ENCODE data around the gene KIAA1217.

Gene KIAA1217

DNA sequence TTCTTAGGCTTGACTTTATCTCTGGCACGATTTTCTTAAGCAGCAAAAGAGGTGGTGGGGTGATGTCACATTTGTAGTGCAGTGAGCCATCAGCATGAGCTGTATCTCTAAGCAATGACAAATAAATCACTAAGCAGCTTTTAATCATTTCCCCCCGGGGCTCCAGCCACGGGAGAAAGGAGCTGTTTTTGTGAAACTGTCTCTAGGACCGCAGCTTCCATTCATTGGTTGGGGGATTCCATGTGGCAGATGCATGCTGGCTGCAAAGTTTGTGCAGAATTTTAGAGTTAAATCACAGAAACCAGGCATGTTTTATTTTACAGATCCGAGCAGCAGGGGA is 464 bp downstream of the KIAA1217 start (continued):
- TF ChIP-seq, protein P1, sequence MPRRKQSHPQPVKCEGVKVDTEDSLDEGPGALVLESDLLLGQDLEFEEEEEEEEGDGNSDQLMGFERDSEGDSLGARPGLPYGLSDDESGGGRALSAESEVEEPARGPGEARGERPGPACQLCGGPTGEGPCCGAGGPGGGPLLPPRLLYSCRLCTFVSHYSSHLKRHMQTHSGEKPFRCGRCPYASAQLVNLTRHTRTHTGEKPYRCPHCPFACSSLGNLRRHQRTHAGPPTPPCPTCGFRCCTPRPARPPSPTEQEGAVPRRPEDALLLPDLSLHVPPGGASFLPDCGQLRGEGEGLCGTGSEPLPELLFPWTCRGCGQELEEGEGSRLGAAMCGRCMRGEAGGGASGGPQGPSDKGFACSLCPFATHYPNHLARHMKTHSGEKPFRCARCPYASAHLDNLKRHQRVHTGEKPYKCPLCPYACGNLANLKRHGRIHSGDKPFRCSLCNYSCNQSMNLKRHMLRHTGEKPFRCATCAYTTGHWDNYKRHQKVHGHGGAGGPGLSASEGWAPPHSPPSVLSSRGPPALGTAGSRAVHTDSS (tag by site-specific recombination; IDR thresholded peaks at IDR 0.05) = no peak
- TF ChIP-seq ZEB2 (tag by site-specific recombination; IDR thresholded peaks at IDR 0.05) = peak; percentile 50; the same call in 1 of the 2 replicates
- no peak for TF ChIP-seq ZNF837 (tag by site-specific recombination; IDR thresholded peaks at IDR 0.05)
- TF ChIP-seq, protein P2, sequence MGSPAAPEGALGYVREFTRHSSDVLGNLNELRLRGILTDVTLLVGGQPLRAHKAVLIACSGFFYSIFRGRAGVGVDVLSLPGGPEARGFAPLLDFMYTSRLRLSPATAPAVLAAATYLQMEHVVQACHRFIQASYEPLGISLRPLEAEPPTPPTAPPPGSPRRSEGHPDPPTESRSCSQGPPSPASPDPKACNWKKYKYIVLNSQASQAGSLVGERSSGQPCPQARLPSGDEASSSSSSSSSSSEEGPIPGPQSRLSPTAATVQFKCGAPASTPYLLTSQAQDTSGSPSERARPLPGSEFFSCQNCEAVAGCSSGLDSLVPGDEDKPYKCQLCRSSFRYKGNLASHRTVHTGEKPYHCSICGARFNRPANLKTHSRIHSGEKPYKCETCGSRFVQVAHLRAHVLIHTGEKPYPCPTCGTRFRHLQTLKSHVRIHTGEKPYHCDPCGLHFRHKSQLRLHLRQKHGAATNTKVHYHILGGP (tag by site-specific recombination; IDR thresholded peaks at IDR 0.05) = no peak
- TF ChIP-seq ZNF677 (tag by site-specific recombination; IDR thresholded peaks at IDR 0.05) = no peak
- no peak for TF ChIP-seq KLF7 (tag by site-specific recombination; IDR thresholded peaks at IDR 0.05; ENCODE audit: borderline replicate concordance)
- TF ChIP-seq ZNF585B (tag by site-specific recombination; IDR thresholded peaks at IDR 0.05) = no peak
- TF ChIP-seq ZNF292 (tag by site-specific recombination; IDR thresholded peaks at IDR 0.05; ENCODE audit: borderline replicate concordance, low read depth) = no peak
- no peak for TF ChIP-seq ZNF558 (tag by site-specific recombination; IDR thresholded peaks at IDR 0.05)
- no peak for TF ChIP-seq ZNF184 (tag by site-specific recombination; IDR thresholded peaks at IDR 0.05)
- no peak for TF ChIP-seq YY1 (tag by site-specific recombination; IDR thresholded peaks at IDR 0.05)
- no peak for TF ChIP-seq ZNF830 (tag by site-specific recombination; IDR thresholded peaks at IDR 0.05; ENCODE audit: low read depth)
- TF ChIP-seq ZNF175 (tag by site-specific recombination; IDR thresholded peaks at IDR 0.05) = no peak
- TF ChIP-seq ZNF157 (tag by site-specific recombination; IDR thresholded peaks at IDR 0.05) = no peak
- TF ChIP-seq ZNF404 (tag by site-specific recombination; IDR thresholded peaks at IDR 0.05) = no peak
- TF ChIP-seq, protein P3, sequence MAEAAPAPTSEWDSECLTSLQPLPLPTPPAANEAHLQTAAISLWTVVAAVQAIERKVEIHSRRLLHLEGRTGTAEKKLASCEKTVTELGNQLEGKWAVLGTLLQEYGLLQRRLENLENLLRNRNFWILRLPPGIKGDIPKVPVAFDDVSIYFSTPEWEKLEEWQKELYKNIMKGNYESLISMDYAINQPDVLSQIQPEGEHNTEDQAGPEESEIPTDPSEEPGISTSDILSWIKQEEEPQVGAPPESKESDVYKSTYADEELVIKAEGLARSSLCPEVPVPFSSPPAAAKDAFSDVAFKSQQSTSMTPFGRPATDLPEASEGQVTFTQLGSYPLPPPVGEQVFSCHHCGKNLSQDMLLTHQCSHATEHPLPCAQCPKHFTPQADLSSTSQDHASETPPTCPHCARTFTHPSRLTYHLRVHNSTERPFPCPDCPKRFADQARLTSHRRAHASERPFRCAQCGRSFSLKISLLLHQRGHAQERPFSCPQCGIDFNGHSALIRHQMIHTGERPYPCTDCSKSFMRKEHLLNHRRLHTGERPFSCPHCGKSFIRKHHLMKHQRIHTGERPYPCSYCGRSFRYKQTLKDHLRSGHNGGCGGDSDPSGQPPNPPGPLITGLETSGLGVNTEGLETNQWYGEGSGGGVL (tag by site-specific recombination; IDR thresholded peaks at IDR 0.05) = no peak
- no peak; the same call in 1 of the 2 replicates for TF ChIP-seq SP7 (tag by site-specific recombination; IDR thresholded peaks at IDR 0.05)

DNA sequence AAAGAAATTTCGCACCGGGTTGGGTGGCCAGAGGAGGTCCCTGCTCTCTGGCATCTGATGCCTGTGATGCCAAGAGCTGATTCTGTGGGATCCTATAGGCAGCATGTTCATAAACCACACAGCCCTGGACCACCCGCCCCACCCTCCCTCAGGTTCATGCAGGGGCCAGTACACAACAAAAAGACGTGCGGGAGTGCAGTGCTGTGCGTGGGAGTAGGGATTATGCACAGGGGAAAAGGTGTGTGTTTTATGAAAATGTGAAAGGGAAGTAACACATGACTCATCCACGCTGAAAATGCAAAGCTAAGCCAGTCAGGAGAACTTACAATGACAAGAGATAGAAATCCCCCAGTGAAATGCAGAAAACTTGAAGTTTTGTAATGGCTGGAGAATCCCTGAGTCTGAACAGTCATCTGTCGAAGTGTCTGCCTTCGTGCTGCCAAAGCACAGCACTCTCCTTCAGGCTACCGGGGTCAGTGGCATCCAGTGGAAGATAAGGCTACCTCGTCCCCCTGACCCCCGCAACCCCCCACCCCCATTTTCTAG is 1.1 kb downstream of the KIAA1217 start:
- Histone ChIP-seq H3K9me3 (ENCODE audit: control insufficient read depth, insufficient read depth, low read depth, low read length) (no peaks in the 10 kb centered on the region), H3K4me3 (ENCODE audit: low read depth, low read length) (no peak overlapping the region), H3K36me3 (ENCODE audit: control insufficient read depth in 2 of 2, insufficient read depth in 1 of 2, low read length in 2 of 2) (no peaks in the 10 kb centered on the region), H3K4me1 (ENCODE audit: control insufficient read depth, insufficient read depth, low read length) (peaks cover 17% of the 10 kb centered on the region), H3K27ac (ENCODE audit: extremely low read depth, low read depth, low read length) (no peak overlapping the region)
- ChIA-PET POLR2A (interaction anchor here (0.7 kb wide), 1 partner anchor 50 kb away, joined by 4 read pairs; no protein-coding TSS in a partner anchor), CTCF (interaction anchor here (0.6 to 1.8 kb wide), 3 partner anchors 110 to 1100 kb away, joined by 3 to 6 read pairs (median 3); no protein-coding TSS in a partner anchor)
- TF ChIP-seq, protein P4, sequence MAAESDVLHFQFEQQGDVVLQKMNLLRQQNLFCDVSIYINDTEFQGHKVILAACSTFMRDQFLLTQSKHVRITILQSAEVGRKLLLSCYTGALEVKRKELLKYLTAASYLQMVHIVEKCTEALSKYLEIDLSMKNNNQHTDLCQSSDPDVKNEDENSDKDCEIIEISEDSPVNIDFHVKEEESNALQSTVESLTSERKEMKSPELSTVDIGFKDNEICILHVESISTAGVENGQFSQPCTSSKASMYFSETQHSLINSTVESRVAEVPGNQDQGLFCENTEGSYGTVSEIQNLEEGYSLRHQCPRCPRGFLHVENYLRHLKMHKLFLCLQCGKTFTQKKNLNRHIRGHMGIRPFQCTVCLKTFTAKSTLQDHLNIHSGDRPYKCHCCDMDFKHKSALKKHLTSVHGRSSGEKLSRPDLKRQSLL (tag by site-specific recombination; IDR thresholded peaks at IDR 0.05) = no peak
- TF ChIP-seq ZNF140 (tag by site-specific recombination; IDR thresholded peaks at IDR 0.05) (no peak), ZNF23 (tag by site-specific recombination; IDR thresholded peaks at IDR 0.05; ENCODE audit: borderline replicate concordance) (no peak), ZNF239 (tag by site-specific recombination; IDR thresholded peaks at IDR 0.05) (no peak), ZNF777 (tag by site-specific recombination; IDR thresholded peaks at IDR 0.05; ENCODE audit: borderline replicate concordance) (no peak), ZNF76 (tag by site-specific recombination; IDR thresholded peaks at IDR 0.05; ENCODE audit: borderline replicate concordance, low read depth) (no peak), ZNF391 (tag by site-specific recombination; IDR thresholded peaks at IDR 0.05; ENCODE audit: borderline replicate concordance, low read depth) (no peak), SCRT1 (tag by site-specific recombination; IDR thresholded peaks at IDR 0.05; ENCODE audit: borderline replicate concordance) (no peak), ZFHX2 (tag by site-specific recombination; conservative IDR thresholded peaks at IDR 0.05) (peak; percentile 66), EGR2 (tag by site-specific recombination; IDR thresholded peaks at IDR 0.05; ENCODE audit: low read depth) (peak; percentile 43; the same call in 1 of the 2 replicates), ZNF600 (tag by site-specific recombination; IDR thresholded peaks at IDR 0.05) (0 out of 2 replicates have a peak, but pooled peaks have one; percentile 29), ZNF544 (tag by site-specific recombination; IDR thresholded peaks at IDR 0.05) (no peak), ZNF292 (tag by site-specific recombination; IDR thresholded peaks at IDR 0.05; ENCODE audit: borderline replicate concordance, low read depth) (no peak), ZNF274 (IDR thresholded peaks at IDR 0.05; ENCODE audit: low read length) (no peak), ZNF274 (tag by site-specific recombination; IDR thresholded peaks at IDR 0.05; ENCODE audit: borderline replicate concordance) (no peak)
- TF ChIP-seq, protein P5, sequence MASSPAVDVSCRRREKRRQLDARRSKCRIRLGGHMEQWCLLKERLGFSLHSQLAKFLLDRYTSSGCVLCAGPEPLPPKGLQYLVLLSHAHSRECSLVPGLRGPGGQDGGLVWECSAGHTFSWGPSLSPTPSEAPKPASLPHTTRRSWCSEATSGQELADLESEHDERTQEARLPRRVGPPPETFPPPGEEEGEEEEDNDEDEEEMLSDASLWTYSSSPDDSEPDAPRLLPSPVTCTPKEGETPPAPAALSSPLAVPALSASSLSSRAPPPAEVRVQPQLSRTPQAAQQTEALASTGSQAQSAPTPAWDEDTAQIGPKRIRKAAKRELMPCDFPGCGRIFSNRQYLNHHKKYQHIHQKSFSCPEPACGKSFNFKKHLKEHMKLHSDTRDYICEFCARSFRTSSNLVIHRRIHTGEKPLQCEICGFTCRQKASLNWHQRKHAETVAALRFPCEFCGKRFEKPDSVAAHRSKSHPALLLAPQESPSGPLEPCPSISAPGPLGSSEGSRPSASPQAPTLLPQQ (tag by site-specific recombination; IDR thresholded peaks at IDR 0.05) = no peak
